Measurements from ENCODE around the gene ZNF468. TPM values are rescaled to one million over a fixed set of nuclear protein-coding genes. Genes with fewer than 3 reads are reported as not detected.
"Not testable (repeated sequence)": the region's sequence is repeated elsewhere in the genome, so short reads cannot be mapped to it uniquely, and the experiment has no call there.

The ZNF468 gene
- total RNA-seq, 1 donor from 2014 or later = 22.1 TPM

DNA sequence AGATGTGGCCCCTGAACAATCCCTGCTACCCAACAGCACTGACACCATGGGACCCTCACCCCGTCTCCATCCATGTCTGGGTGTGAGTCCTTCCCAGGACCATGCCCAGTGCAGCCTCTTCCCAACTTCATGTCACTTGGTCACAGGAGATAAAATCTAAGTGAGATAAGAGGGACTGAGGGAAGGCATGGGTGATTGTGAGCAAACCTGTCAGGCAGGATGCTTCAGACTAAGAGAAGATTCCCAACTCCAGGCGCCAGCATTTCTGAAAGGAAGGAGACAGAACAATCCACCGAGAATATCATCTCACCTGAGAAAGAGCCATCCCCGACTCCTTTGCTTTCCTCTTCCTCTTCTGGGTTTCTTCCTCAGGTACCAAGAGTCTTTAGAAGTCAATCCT, 32.5 kb upstream of the ZNF468 start:
- DNase-seq (ENCODE audit: low read depth) = no peak
- no peak overlapping the region for H3K4me3 ChIP-seq (ENCODE audit: low read depth, low read length)
- TF ChIP-seq, protein P1, sequence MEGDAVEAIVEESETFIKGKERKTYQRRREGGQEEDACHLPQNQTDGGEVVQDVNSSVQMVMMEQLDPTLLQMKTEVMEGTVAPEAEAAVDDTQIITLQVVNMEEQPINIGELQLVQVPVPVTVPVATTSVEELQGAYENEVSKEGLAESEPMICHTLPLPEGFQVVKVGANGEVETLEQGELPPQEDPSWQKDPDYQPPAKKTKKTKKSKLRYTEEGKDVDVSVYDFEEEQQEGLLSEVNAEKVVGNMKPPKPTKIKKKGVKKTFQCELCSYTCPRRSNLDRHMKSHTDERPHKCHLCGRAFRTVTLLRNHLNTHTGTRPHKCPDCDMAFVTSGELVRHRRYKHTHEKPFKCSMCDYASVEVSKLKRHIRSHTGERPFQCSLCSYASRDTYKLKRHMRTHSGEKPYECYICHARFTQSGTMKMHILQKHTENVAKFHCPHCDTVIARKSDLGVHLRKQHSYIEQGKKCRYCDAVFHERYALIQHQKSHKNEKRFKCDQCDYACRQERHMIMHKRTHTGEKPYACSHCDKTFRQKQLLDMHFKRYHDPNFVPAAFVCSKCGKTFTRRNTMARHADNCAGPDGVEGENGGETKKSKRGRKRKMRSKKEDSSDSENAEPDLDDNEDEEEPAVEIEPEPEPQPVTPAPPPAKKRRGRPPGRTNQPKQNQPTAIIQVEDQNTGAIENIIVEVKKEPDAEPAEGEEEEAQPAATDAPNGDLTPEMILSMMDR (conservative IDR thresholded peaks at IDR 0.05; ENCODE audit: low read depth, low read length) = no peak

DNA sequence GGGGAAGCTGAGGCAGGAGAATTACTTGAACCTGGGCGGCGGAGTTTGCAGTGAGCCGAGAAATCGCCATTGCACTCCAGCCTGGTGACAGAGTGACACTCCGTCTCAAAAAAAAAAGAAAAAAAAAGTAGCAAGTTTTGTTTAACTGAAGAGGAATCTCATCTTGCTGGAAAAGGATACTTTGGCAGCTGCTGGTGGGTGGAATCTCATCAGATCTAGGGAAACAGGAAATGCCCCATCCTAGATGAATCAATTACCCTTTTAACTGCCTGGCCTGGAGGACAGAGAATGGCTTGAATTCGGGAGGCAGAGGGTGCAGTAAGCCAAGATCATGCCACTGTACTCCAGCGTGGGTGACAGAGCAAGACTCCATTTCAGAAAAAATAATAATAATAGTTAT, 31.7 kb upstream of the ZNF468 start:
- TF ChIP-seq, protein P1 (conservative IDR thresholded peaks at IDR 0.05; ENCODE audit: low read depth, low read length) = no peak
- no peak overlapping the region for H3K4me3 ChIP-seq (ENCODE audit: low read depth, low read length)
- no peak for DNase-seq (ENCODE audit: low read depth)

DNA sequence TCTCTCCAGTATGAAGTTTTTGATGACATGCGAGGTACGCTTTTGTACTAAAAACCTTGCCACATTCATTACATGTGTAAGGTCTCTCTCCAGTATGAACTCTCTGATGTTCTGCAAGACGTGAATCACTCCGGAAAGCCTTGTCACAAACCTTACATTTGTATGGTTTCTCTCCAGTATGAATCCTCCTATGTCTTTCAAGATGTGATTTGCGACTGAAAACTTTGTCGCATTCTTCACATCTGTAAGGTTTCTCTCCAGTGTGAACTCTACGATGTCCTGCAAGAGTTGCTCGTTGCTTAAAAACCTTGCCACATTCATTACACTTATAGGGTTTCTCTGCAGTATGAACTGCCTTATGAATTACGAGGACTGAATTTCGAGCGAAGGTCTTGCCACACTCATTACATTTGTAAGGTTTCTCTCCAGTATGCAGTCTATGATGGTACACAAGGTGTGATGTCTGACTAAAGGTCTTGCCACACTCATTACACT, 23.5 kb upstream of the ZNF468 start:
- DNase-seq (ENCODE audit: low read depth) = no peak
- no peak overlapping the region for H3K4me3 ChIP-seq (ENCODE audit: low read depth, low read length)
- TF ChIP-seq, protein P1 (conservative IDR thresholded peaks at IDR 0.05; ENCODE audit: low read depth, low read length) = no peak

DNA sequence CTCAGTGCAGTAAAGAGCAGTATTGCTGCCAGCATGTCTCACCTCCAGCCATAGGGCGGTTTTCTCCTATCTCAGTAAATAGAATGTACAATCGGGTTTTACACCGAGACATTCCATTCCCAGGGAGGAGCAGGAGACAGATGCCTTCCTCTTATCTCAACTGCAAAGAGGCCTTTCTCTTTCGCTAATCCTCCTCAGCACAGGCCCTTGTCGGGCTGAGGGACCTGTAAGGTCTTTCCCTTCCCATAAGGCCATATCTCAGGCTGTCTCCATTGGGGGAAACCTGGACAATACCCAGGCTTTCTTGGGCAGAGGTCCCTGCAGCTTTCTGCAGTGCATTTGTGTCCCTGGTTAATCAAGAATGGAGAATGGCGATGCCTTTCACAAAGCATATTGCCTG, 15.6 kb upstream of the ZNF468 start:
- H3K4me3 ChIP-seq (ENCODE audit: low read depth, low read length); DNase-seq (ENCODE audit: low read depth): not testable (repeated sequence)

DNA sequence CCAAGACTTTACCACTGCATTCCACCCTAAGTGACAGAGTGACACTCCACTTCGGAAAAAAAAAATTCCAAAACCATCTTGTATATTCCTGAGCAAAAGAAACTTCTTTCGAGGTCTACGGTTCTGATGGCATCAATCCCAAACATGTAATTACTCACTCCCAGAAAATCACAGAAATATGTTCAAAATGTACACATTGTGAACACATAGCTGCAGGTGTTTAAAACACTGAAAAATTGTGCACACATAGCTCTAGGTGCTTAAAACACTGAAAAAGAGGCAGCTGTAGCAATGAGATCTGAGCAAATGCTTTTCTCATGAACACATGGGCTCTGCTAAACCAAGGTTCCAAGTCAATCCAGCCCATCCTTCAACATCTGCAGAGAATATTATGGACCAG, 14.0 kb upstream of the ZNF468 start:
- no peak overlapping the region for H3K4me3 ChIP-seq (ENCODE audit: low read depth, low read length)
- TF ChIP-seq, protein P1 (conservative IDR thresholded peaks at IDR 0.05; ENCODE audit: low read depth, low read length) = no peak
- no peak for DNase-seq (ENCODE audit: low read depth)

DNA sequence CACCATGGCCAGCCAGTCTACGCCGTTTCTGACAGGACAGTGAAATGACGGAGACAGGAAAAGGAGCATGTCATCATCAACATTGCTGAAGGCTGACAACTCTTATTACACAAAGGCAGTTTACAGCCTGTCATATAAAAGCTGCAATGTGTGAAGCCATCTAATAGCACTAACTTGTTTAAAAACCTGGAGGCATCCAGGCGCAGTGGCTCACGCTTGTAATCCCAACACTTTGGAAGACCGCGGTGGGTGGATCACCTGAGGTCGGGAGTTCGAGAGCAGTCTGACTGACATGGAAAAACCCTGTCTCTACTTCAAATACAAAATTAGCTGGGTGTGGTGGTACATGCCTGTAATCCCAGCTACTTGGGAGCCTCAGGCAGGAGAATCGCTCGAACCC, 10.6 kb upstream of the ZNF468 start:
- DNase-seq (ENCODE audit: low read depth); H3K4me3 ChIP-seq (ENCODE audit: low read depth, low read length): not testable (repeated sequence)

DNA sequence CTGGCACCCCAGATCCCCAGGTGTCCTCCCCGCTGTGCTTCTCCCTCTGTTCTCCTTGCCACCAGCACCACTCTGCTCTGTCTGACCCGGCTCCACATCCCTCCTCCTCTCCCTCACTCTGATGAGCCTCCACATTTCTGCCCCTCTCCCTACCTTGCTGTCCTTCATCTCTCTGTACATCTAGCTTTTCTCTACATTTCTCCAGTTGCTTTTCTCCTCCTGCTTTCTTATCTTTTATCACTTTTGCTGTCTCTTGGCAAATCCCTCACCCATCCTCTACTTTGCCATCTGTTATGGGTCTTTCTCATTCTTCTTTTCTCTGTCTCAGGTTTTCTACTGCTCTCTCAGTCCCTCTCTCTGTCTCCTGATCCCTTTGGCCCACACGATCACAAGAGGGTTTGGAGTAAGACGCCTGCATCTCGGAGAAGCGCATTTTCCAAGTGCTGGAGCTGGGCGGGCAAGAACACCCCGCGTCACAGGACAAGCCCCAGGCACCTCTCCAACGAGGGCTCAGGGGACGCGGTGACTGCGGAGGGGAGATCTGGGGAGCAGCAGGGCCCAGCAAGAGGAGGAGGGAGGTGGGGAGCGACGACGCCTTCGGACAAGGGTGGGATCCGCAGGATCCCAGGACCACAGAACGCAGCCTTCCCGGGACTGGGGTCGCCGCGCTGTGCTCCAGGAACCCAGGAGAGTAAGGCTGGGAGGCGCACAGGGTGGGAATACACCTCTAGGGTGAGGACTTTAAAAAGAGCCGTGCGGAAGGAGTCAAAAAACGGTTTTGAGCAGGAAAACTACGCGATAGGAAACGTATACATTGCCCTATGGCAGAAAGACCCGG, 660 bp downstream of the ZNF468 start:
- peak overlapping the region; percentile 80 for H3K4me3 ChIP-seq (ENCODE audit: low read depth, low read length)
- DNase-seq (ENCODE audit: low read depth) = not testable (repeated sequence)

DNA sequence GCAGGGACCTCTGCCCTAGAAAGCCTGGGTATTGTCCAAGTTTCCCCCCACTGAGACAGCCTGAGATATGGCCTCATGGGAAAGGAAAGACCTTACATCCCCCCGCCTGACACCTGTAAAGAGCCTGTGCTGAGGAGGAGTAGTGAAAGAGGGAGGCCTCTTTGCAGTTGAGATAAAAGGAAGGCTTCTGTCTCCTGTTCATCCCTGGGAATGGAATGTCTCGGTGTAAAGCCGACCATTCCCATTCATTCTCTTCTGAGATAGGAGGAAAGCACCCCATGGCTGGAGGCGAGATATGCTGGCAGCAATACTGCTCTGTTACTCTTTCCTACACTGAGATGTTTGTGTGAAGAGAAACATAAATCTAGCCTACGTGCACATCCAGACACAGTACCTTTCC, 10.1 kb downstream of the ZNF468 start:
- not testable (repeated sequence) for H3K4me3 ChIP-seq (ENCODE audit: low read depth, low read length); DNase-seq (ENCODE audit: low read depth)

DNA sequence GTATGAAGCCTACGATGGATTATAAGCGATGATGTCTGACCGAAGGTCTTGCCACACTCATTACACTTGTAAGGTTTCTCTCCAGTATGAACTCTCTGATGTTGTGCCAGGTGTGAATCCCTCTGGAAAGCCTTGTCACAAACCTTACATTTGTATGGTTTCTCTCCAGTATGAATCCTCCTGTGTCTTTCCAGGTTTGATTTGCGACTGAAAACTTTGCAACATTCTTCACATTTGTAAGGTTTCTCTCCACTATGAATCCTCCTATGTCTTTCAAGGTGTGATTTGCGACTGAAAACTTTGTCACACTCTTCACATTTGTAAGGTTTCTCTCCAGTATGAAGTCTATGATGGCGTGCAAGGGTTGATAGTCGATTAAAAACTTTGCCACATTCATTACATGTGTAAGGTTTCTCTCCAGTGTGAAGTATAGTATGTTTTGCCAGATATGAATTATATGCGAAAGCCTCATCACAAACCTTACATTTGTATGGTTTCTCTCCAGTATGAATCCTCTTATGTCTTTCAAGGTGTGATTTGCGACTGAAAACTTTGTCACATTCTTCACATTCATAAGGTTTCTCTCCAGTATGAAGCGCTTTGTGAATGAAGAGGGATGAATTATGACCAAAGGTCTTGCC, 16.5 kb downstream of the ZNF468 start:
- H3K4me3 ChIP-seq (ENCODE audit: low read depth, low read length); DNase-seq (ENCODE audit: low read depth): not testable (repeated sequence)

DNA sequence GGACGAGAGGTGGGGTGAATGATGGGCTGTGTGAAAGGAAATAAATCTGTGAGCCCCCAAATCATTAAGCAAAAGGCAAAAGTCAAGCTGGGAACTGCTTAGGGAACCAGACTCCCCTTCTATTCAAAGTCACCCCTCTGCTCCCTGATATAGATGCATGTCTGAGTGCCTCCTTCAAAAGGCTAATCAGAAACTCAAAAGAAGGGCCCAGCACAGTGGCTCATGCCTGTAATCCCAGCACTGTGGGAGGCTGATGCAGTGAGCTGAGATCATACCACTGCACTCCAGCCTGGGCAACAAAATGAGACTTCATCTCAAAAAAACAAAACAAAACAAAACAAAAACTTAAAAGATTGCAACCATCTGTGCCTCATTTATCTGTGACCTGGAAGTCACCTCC, 23.1 kb downstream of the ZNF468 start:
- not testable (repeated sequence) for DNase-seq (ENCODE audit: low read depth); H3K4me3 ChIP-seq (ENCODE audit: low read depth, low read length)

DNA sequence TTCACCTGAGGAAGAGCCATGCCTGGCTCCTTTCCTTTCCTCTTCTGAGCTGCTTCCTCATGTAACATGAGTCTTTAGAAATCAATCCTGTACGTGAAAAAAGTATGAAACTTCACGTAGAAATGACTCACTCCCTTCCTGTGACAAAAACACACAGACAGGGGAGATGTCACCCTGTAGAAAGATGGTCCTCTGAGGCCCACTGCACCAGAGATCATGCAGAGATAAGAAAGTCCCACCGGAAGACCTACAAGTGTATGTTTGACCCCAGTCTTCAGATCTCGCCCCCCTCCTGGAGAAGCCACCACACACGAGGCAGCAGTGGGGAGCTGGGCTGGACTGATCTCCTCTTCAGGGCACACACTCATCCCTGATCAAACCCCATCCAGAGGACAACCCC, 23.9 kb downstream of the ZNF468 start:
- not testable (repeated sequence) for DNase-seq (ENCODE audit: low read depth); H3K4me3 ChIP-seq (ENCODE audit: low read depth, low read length)

DNA sequence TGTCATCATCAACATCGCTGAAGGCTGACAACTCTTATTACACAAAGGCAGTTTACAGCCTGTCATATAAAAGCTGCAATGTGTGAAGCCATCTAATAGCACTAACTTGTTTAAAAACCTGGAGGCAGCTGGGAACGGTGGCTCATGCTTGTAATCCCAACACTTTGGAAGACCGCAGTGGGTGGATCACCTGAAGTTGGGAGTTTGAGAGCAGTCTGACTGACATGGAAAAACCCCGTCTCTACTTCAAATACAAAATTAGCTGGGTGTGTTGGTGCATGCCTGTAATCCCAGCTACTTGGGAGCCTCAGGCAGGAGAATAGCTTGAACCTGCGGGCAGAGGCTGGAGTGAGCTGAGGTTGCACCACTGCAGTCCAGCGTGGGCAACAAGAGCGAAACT, 27.6 kb downstream of the ZNF468 start:
- DNase-seq (ENCODE audit: low read depth); H3K4me3 ChIP-seq (ENCODE audit: low read depth, low read length): not testable (repeated sequence)
